Melanocyte of skin (primary cell): ENCODE measurements around the gene SPN. TPM values are rescaled to one million over a fixed set of nuclear protein-coding genes. Genes with fewer than 3 reads are reported as not detected.

ENCODE experiments used
- total RNA-seq, 2 donors: library from RNA; depleted of rRNA; stranded (reverse); fragments of >200 nt; gene quantifications; 2 replicates each; pipeline ENCODE4 v1.2.3, GENCODE V29; 2012

The SPN gene, protein sequence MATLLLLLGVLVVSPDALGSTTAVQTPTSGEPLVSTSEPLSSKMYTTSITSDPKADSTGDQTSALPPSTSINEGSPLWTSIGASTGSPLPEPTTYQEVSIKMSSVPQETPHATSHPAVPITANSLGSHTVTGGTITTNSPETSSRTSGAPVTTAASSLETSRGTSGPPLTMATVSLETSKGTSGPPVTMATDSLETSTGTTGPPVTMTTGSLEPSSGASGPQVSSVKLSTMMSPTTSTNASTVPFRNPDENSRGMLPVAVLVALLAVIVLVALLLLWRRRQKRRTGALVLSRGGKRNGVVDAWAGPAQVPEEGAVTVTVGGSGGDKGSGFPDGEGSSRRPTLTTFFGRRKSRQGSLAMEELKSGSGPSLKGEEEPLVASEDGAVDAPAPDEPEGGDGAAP
- not detected for total RNA-seq

DNA sequence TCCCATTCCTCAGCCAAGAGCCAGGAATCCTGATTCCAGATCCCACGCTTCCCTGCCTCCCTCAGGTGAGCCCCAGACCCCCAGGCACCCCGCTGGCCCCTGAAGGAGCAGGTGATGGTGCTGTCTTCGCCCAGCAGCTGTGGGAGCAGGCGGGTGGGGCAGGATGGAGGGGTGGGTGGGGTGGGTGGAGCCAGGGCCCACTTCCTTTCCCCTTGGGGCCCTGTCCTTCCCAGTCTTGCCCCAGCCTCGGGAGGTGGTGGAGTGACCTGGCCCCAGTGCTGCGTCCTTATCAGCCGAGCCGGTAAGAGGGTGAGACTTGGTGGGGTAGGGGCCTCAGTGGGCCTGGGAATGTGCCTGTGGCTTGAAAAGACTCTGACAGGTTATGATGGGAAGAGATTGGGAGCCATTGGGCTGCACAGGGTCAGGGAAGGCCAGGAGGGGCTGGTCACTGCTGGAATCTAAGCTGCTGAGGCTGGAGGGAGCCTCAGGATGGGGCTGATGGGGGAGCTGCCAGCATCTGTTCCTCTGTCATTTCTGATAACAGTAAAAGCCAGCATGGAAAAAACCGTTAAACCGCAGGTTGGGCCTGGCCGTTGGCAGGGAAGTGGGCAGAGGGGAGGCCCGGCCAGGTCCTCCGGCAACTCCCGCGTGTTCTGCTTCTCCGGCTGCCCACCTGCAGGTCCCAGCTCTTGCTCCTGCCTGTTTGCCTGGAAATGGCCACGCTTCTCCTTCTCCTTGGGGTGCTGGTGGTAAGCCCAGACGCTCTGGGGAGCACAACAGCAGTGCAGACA lies at the start of gene SPN:
Gene SPN, plus strand, starts transcription at position 232 of the 791 bp plus-strand sequence. Its CDS starts 482 bp downstream, at position 714.

DNA sequence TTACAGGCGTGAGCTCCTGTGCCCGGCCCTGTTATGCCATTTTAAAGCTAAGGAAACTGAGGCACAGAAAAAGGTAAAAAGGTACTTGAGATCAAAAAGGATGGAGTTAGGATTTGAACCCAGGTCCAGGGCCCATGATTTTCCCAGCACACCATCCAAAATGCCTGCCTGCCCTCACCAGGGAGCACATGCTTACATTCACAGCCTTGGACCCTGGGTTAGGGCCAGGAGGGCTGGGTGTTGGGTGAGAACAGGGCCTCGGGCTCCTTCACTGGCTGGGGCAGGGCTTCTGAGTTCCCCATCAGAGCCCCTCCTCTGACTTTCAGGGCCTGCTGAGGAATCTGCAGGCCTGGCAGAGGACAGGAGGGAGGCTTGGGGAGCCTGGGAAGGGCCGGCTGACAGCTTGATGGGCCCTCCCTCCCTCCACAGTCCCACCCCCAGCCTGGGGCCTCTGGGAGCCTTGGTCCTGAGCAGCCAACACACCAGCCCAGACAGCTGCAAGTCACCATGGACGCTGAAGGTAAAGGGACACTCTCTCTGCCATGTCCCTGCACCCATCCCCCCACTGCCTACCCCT lies 15.7 kb downstream of the SPN start, which contains the start of gene QPRT:
Gene QPRT, plus strand, starts transcription at position 490 of the 577 bp plus-strand sequence. Its CDS starts 18 bp downstream, at position 508.

Other genes starting within 250 kb of the SPN start
- gene BOLA2, start 208.9 kb upstream of the SPN start, total RNA-seq = 10 to 100 TPM; 20.3 to 41.0 TPM
- gene SLX1B, start 208.7 kb upstream of the SPN start, total RNA-seq = 10 to 100 TPM in 1 of 2 donors, 1 to 10 TPM in 1; 9.6 to 17.3 TPM
- gene SULT1A4, start 203.3 kb upstream of the SPN start, total RNA-seq = under 1 TPM; 0.67 to 0.69 TPM
- 10 to 100 TPM; 22.3 to 26.8 TPM for gene NPIPB12, start 156.8 kb upstream of the SPN start, total RNA-seq
- 100 to 1,000 TPM; 137 to 148 TPM for gene QPRT, start 15.9 kb downstream of the SPN start, total RNA-seq
- gene C16orf54, start 82.7 kb downstream of the SPN start, total RNA-seq = not detected
- not detected for gene ZG16, start 115.0 kb downstream of the SPN start, total RNA-seq
- 100 to 1,000 TPM in 1 of 2 donors, 10 to 100 TPM in 1; 48.5 to 102 TPM for gene KIF22, start 127.5 kb downstream of the SPN start, total RNA-seq
- 100 to 1,000 TPM; 182 to 264 TPM for gene MAZ, start 143.3 kb downstream of the SPN start, total RNA-seq
- gene PRRT2, start 148.9 kb downstream of the SPN start, total RNA-seq = not detected
- gene PAGR1, start 152.9 kb downstream of the SPN start, total RNA-seq = 10 to 100 TPM; 15.1 to 23.0 TPM
- gene MVP, start 157.2 kb downstream of the SPN start, total RNA-seq = 100 to 1,000 TPM; 183 to 186 TPM
- gene CDIPT, start 200.0 kb downstream of the SPN start, total RNA-seq = 10 to 100 TPM; 71.2 to 76.3 TPM
- gene SEZ6L2, start 236.3 kb downstream of the SPN start, total RNA-seq = 1 to 10 TPM; 1.7 to 6.2 TPM
- 1 to 10 TPM; 1.3 to 5.2 TPM for gene ASPHD1, start 237.2 kb downstream of the SPN start, total RNA-seq